NB4 (cell line): Measurements from ENCODE around the gene DAB2IP.

Experiments
- MAX ChIP-seq: IDR thresholded peaks from 2 replicates; pipeline ENCODE4 v1.6.1; 2011; ENCODE audit warnings: low read depth, low read length
- POLR2A ChIP-seq: IDR thresholded peaks from 2 replicates; pipeline ENCODE4 v1.6.1; 2011; ENCODE audit warnings: mild to moderate bottlenecking; ENCODE audit not compliant: insufficient read length; ENCODE audit errors: extremely low read depth
- TF ChIP-seq, protein P1 (sequence below): IDR thresholded peaks from one replicate; pipeline ENCODE4 v1.5.1; 2012; ENCODE audit warnings: low read depth, low read length

DNA sequence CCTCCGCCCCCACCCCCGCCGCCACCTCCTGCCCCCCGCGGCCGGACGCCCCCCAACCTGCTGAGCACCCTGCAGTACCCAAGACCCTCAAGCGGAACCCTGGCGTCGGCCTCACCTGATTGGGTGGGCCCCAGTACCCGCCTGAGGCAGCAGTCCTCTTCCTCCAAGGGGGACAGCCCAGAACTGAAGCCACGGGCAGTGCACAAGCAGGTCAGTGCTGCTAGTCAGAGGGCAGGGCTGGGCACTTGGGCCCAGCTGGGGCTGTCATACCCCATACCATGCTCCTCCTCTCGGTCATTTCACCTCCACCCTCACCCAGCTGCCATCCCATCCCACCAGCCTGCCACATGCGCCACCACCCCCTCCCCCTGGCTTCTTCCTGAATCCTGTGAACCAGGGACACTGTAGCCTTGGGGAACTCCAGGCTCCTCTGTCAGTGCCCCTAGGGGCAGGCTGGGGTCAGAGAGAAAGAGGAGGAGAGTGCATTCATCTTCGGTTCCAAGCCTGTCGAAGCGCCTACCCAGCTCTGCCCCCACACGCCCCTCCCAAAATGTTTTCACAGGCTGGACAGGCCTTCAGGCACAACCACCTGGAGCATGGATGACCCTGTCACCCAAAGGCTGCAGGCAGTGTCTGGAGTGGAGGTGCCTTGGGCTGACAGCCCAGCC, 122.0 kb downstream of the DAB2IP start:
- no peak for TF ChIP-seq MAX
- TF ChIP-seq, protein P1, sequence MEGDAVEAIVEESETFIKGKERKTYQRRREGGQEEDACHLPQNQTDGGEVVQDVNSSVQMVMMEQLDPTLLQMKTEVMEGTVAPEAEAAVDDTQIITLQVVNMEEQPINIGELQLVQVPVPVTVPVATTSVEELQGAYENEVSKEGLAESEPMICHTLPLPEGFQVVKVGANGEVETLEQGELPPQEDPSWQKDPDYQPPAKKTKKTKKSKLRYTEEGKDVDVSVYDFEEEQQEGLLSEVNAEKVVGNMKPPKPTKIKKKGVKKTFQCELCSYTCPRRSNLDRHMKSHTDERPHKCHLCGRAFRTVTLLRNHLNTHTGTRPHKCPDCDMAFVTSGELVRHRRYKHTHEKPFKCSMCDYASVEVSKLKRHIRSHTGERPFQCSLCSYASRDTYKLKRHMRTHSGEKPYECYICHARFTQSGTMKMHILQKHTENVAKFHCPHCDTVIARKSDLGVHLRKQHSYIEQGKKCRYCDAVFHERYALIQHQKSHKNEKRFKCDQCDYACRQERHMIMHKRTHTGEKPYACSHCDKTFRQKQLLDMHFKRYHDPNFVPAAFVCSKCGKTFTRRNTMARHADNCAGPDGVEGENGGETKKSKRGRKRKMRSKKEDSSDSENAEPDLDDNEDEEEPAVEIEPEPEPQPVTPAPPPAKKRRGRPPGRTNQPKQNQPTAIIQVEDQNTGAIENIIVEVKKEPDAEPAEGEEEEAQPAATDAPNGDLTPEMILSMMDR: no peak
- TF ChIP-seq POLR2A: no peak
